Measurements from ENCODE around the gene BSN.

GRCh38 chr3:49665822-49666519, 111.7 kb downstream of the BSN start:
- no peak for TF ChIP-seq SIN3A (IDR thresholded peaks at IDR 0.05; ENCODE audit: borderline replicate concordance, insufficient read depth, low read length)
- TF ChIP-seq, protein P1, sequence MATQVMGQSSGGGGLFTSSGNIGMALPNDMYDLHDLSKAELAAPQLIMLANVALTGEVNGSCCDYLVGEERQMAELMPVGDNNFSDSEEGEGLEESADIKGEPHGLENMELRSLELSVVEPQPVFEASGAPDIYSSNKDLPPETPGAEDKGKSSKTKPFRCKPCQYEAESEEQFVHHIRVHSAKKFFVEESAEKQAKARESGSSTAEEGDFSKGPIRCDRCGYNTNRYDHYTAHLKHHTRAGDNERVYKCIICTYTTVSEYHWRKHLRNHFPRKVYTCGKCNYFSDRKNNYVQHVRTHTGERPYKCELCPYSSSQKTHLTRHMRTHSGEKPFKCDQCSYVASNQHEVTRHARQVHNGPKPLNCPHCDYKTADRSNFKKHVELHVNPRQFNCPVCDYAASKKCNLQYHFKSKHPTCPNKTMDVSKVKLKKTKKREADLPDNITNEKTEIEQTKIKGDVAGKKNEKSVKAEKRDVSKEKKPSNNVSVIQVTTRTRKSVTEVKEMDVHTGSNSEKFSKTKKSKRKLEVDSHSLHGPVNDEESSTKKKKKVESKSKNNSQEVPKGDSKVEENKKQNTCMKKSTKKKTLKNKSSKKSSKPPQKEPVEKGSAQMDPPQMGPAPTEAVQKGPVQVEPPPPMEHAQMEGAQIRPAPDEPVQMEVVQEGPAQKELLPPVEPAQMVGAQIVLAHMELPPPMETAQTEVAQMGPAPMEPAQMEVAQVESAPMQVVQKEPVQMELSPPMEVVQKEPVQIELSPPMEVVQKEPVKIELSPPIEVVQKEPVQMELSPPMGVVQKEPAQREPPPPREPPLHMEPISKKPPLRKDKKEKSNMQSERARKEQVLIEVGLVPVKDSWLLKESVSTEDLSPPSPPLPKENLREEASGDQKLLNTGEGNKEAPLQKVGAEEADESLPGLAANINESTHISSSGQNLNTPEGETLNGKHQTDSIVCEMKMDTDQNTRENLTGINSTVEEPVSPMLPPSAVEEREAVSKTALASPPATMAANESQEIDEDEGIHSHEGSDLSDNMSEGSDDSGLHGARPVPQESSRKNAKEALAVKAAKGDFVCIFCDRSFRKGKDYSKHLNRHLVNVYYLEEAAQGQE (IDR thresholded peaks at IDR 0.05; ENCODE audit: insufficient read depth in 1 of 2, low read depth in 2 of 2, low read length in 2 of 2), result no peak
- no peak for TF ChIP-seq POLR2AphosphoS5 (IDR thresholded peaks at IDR 0.05; ENCODE audit: low read depth, low read length)
- no peak for TF ChIP-seq TAF1 (IDR thresholded peaks at IDR 0.05; ENCODE audit: borderline replicate concordance, insufficient read depth, low read length)
